ENCODE measurements around the gene PSMB7. TPM values are rescaled to one million over a fixed set of nuclear protein-coding genes. Genes with fewer than 3 reads are reported as not detected.

The PSMB7 gene
- total and polyA plus RNA-seq, 2 of the 13 experiments (the other 11 are each of a cell fraction or from before 2014, with no cell fraction given) = 259 to 291 TPM

DNA sequence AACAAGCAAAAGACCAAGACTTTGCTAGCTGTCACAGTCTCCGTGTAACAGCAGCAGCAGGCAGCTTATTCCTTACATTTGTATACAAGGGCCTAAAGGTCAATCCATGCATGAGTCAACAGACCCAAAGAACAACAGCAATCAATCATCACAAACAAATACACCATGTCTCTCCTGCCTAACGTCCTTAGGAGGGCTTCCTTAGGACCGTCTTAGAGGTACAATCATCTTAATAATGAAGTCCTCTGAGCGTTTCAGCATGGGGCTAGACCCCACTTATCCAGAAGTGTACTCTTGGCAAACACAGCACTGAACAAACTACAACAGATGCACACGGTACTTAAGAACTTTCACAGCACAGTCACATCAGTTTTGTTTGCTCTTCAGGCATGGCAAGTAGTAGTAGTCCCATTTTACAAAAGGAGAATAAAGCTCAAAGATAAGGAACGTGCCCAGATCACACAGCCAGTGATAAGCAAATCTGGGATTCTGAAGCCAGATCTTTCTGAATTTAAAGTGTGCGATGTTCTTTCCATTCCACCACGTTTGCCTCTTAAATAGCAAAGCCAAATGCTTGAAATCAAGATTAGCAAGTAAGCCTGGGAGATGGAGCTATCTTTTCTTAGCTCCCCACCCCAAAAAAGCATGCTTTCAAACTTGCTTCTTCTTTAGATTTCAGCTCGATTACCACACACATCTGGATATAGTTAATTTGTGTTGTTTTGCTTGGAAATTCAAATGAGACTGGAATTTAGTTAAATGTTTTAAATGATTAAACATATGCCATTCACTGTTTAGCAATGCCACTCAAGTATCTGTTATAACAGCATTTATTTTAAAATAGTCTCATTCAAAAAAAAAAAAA lies 24.2 kb downstream of the PSMB7 start (continued):
- TF ChIP-seq, protein P1, sequence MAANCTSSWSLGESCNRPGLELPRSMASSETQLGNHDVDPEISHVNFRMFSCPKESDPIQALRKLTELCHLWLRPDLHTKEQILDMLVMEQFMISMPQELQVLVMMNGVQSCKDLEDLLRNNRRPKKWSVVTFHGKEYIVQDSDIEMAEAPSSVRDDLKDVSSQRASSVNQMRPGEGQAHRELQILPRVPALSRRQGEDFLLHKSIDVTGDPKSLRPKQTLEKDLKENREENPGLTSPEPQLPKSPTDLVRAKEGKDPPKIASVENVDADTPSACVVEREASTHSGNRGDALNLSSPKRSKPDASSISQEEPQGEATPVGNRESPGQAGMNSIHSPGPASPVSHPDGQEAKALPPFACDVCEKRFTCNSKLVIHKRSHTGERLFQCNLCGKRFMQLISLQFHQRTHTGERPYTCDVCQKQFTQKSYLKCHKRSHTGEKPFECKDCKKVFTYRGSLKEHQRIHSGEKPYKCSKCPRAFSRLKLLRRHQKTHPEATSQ (CRISPR knock-in tag; IDR thresholded peaks at IDR 0.05; ENCODE audit: borderline replicate concordance) = no peak
- no peak for TF ChIP-seq ZZZ3 (CRISPR knock-in tag; IDR thresholded peaks at IDR 0.05; ENCODE audit: borderline replicate concordance)
- TF ChIP-seq RARA (CRISPR knock-in tag; IDR thresholded peaks at IDR 0.05) = peak; percentile 54; the same call in 1 of the 2 replicates
- TF ChIP-seq ZNF432 (CRISPR knock-in tag; IDR thresholded peaks at IDR 0.05; ENCODE audit: borderline replicate concordance) = no peak
- TF ChIP-seq MZF1 (CRISPR knock-in tag; IDR thresholded peaks at IDR 0.05; ENCODE audit: borderline replicate concordance) = no peak
- no peak for TF ChIP-seq IKZF1 (IDR thresholded peaks at IDR 0.05)
- no peak for TF ChIP-seq ZNF841 (CRISPR knock-in tag; IDR thresholded peaks at IDR 0.05; ENCODE audit: borderline replicate concordance)
- no peak for TF ChIP-seq GFI1 (CRISPR knock-in tag; IDR thresholded peaks at IDR 0.05; ENCODE audit: borderline replicate concordance)
- TF ChIP-seq, protein P2, sequence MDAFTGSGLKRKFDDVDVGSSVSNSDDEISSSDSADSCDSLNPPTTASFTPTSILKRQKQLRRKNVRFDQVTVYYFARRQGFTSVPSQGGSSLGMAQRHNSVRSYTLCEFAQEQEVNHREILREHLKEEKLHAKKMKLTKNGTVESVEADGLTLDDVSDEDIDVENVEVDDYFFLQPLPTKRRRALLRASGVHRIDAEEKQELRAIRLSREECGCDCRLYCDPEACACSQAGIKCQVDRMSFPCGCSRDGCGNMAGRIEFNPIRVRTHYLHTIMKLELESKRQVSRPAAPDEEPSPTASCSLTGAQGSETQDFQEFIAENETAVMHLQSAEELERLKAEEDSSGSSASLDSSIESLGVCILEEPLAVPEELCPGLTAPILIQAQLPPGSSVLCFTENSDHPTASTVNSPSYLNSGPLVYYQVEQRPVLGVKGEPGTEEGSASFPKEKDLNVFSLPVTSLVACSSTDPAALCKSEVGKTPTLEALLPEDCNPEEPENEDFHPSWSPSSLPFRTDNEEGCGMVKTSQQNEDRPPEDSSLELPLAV (CRISPR knock-in tag; conservative IDR thresholded peaks at IDR 0.05; ENCODE audit: low read depth) = no peak
- peak; percentile 70 to 77; a peak in 3 of 4 replicates for TF ChIP-seq NR2F1 (CRISPR knock-in tag; IDR thresholded peaks at IDR 0.05)
- TF ChIP-seq CC2D1A (CRISPR knock-in tag; IDR thresholded peaks at IDR 0.05) = no peak
- no peak for TF ChIP-seq ZBTB38 (CRISPR knock-in tag; IDR thresholded peaks at IDR 0.05)
- no peak for TF ChIP-seq HNRNPH1 (optimal IDR thresholded peaks at IDR 0.05; ENCODE audit: low read depth, low read length)
- no peak for TF ChIP-seq ZNF225 (CRISPR knock-in tag; IDR thresholded peaks at IDR 0.05)
- TF ChIP-seq U2AF2 (IDR thresholded peaks at IDR 0.05; ENCODE audit: low read depth, low read length) = no peak
- TF ChIP-seq ISL2 (CRISPR knock-in tag; IDR thresholded peaks at IDR 0.05) = peak; percentile 48; the same call in 1 of the 2 replicates
- TF ChIP-seq SIN3A (IDR thresholded peaks at IDR 0.05; ENCODE audit: borderline replicate concordance, low read depth, low read length) = no peak
- peak; percentile 97 for TF ChIP-seq MEIS2 (CRISPR knock-in tag; IDR thresholded peaks at IDR 0.05)
- no peak for TF ChIP-seq CHCHD3 (CRISPR knock-in tag; IDR thresholded peaks at IDR 0.05)
- TF ChIP-seq AKAP8 (CRISPR knock-in tag; IDR thresholded peaks at IDR 0.05) = no peak
- no peak for TF ChIP-seq SOX6 (IDR thresholded peaks at IDR 0.05)
- TF ChIP-seq SOX6 (CRISPR knock-in tag; IDR thresholded peaks at IDR 0.05) = peak; percentile 80
- no peak for TF ChIP-seq ZNF207 (IDR thresholded peaks at IDR 0.05; ENCODE audit: borderline replicate concordance)
- TF ChIP-seq ZNF577 (CRISPR knock-in tag; IDR thresholded peaks at IDR 0.05; ENCODE audit: borderline replicate concordance, low read depth) = no peak
- TF ChIP-seq RBM22 (optimal IDR thresholded peaks at IDR 0.05; ENCODE audit: low read length) = peak; percentile 74
- TF ChIP-seq, protein P3, sequence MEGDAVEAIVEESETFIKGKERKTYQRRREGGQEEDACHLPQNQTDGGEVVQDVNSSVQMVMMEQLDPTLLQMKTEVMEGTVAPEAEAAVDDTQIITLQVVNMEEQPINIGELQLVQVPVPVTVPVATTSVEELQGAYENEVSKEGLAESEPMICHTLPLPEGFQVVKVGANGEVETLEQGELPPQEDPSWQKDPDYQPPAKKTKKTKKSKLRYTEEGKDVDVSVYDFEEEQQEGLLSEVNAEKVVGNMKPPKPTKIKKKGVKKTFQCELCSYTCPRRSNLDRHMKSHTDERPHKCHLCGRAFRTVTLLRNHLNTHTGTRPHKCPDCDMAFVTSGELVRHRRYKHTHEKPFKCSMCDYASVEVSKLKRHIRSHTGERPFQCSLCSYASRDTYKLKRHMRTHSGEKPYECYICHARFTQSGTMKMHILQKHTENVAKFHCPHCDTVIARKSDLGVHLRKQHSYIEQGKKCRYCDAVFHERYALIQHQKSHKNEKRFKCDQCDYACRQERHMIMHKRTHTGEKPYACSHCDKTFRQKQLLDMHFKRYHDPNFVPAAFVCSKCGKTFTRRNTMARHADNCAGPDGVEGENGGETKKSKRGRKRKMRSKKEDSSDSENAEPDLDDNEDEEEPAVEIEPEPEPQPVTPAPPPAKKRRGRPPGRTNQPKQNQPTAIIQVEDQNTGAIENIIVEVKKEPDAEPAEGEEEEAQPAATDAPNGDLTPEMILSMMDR (CRISPR knock-in tag; IDR thresholded peaks at IDR 0.05) = no peak
- no peak for TF ChIP-seq ZBTB8A (CRISPR knock-in tag; IDR thresholded peaks at IDR 0.05; ENCODE audit: borderline replicate concordance, low read depth)
